Measurements from ENCODE around the gene MMP15.

The MMP15 gene

GRCh38 chr16:57984443-57985203, 40.9 kb upstream of the MMP15 start:
- TF ChIP-seq CTCF (IDR thresholded peaks at IDR 0.05; ENCODE audit: low read depth, low read length): no peak
- peak; percentile 48 for DNase-seq (ENCODE audit: extremely low read depth, low read depth)

- TF ChIP-seq CTCF (IDR thresholded peaks at IDR 0.05; ENCODE audit: low read depth, low read length): no peak
- no peak for DNase-seq (ENCODE audit: extremely low read depth, low read depth)
Observed at GRCh38 chr16:57985204-57986181, 40.1 kb upstream of the MMP15 start.

GRCh38 chr16:57986196-57986595, 39.4 kb upstream of the MMP15 start:
- DNase-seq (ENCODE audit: extremely low read depth, low read depth): no peak
- no peak for TF ChIP-seq CTCF (IDR thresholded peaks at IDR 0.05; ENCODE audit: low read depth, low read length)

GRCh38 chr16:57987441-57988177, 37.9 kb upstream of the MMP15 start:
- no peak for TF ChIP-seq CTCF (IDR thresholded peaks at IDR 0.05; ENCODE audit: low read depth, low read length)
- DNase-seq (ENCODE audit: extremely low read depth, low read depth): no peak

GRCh38 chr16:57988929-57989328, 36.6 kb upstream of the MMP15 start:
- no peak for TF ChIP-seq CTCF (IDR thresholded peaks at IDR 0.05; ENCODE audit: low read depth, low read length)
- no peak for DNase-seq (ENCODE audit: extremely low read depth, low read depth)

- no peak for TF ChIP-seq CTCF (IDR thresholded peaks at IDR 0.05; ENCODE audit: low read depth, low read length)
- no peak for DNase-seq (ENCODE audit: extremely low read depth, low read depth)
Observed at GRCh38 chr16:57991551-57992059, 33.9 kb upstream of the MMP15 start.

Measured in AG09319 (cell line).